Astrocyte (in vitro differentiated cells and primary cell): Measurements from ENCODE around the gene RASSF3. TPM values are rescaled to one million over a fixed set of nuclear protein-coding genes. Genes with fewer than 3 reads are reported as not detected.

Experiments
- DNase-seq: peaks from one replicate; pipeline ENCODE4 v3.0.0-alpha.2; 2010; ENCODE audit warnings: low read depth
- FAIRE-seq: peaks from 2 replicates; lab custom pipeline; 2011; peaks lifted over from hg19 to GRCh38; lab: Jason Lieb, UNC
- H2AFZ ChIP-seq: 2 replicates; pipeline ENCODE4 v1.6.0; 2012; ENCODE audit warnings: low read depth, low read length, inconsistent platforms
- H3K27ac ChIP-seq: 2 replicates; pipeline ENCODE4 v1.5.1; 2011; ENCODE audit warnings: low read depth, low read length, inconsistent platforms
- H3K27me3 ChIP-seq: 2 replicates; pipeline ENCODE4 v1.6.0; 2011; ENCODE audit warnings: low read length, inconsistent platforms; ENCODE audit not compliant: insufficient read depth
- H3K36me3 ChIP-seq: 2 replicates; pipeline ENCODE4 v1.5.1; 2011; ENCODE audit warnings: low read length, inconsistent platforms; ENCODE audit not compliant: insufficient read depth
- H3K4me1 ChIP-seq: 2 replicates; pipeline ENCODE4 v1.5.1; 2011; ENCODE audit warnings: low read length, inconsistent platforms; ENCODE audit not compliant: insufficient read depth
- H3K4me2 ChIP-seq: 2 replicates; pipeline ENCODE4 v1.6.0; 2012; ENCODE audit warnings: low read length, inconsistent platforms
- H3K4me3 ChIP-seq: 2 replicates; pipeline ENCODE4 v1.5.1; 2011; ENCODE audit warnings: low read depth, mild to moderate bottlenecking, low read length, inconsistent platforms; ENCODE audit not compliant: insufficient read depth
- H3K79me2 ChIP-seq: 2 replicates; pipeline ENCODE4 v1.6.0; 2012; ENCODE audit warnings: mild to moderate bottlenecking, low read length, inconsistent platforms; ENCODE audit not compliant: insufficient read depth
- H3K9ac ChIP-seq: 2 replicates; pipeline ENCODE4 v1.6.0; 2012; ENCODE audit warnings: mild to moderate bottlenecking, low read length, inconsistent platforms
- H3K9me3 ChIP-seq: 2 replicates; pipeline ENCODE4 v1.5.1; 2012; ENCODE audit warnings: low read depth, mild to moderate bottlenecking, low read length, inconsistent platforms; ENCODE audit not compliant: insufficient read depth
- H4K20me1 ChIP-seq: 2 replicates; pipeline ENCODE4 v1.6.0; 2012; ENCODE audit warnings: low read length, inconsistent platforms; ENCODE audit not compliant: insufficient read depth
- H3K27ac Mint-ChIP-seq: one replicate; pipeline ENCODE4 v1.8.0; 2021; ENCODE audit warnings: mild to moderate bottlenecking, mixed read lengths; ENCODE audit not compliant: unreplicated experiment
- H3K27me3 Mint-ChIP-seq: one replicate; pipeline ENCODE4 v1.8.0; 2021; ENCODE audit warnings: low read depth, mixed read lengths; ENCODE audit not compliant: unreplicated experiment
- H3K36me3 Mint-ChIP-seq: one replicate; pipeline ENCODE4 v1.8.0; 2021; ENCODE audit warnings: low read depth, mixed read lengths; ENCODE audit not compliant: unreplicated experiment
- H3K4me1 Mint-ChIP-seq: one replicate; pipeline ENCODE4 v1.8.0; 2021; ENCODE audit warnings: low read depth, mixed read lengths; ENCODE audit not compliant: unreplicated experiment
- H3K4me3 Mint-ChIP-seq: one replicate; pipeline ENCODE4 v1.8.0; 2021; ENCODE audit warnings: mild to moderate bottlenecking, moderate library complexity, mixed read lengths; ENCODE audit not compliant: unreplicated experiment
- H3K9me3 Mint-ChIP-seq: one replicate; pipeline ENCODE4 v1.8.0; 2021; ENCODE audit warnings: mild to moderate bottlenecking, mixed read lengths; ENCODE audit not compliant: unreplicated experiment
- EZH2 ChIP-seq: IDR thresholded peaks from 2 replicates; pipeline ENCODE4 v1.6.1; 2012; ENCODE audit warnings: mild to moderate bottlenecking, low read length, inconsistent platforms; ENCODE audit not compliant: insufficient read depth
- total RNA-seq: library from RNA; stranded (reverse); gene quantifications from 2 replicates; pipeline ENCODE4 v1.2.1, GENCODE V29; 2021
- TF ChIP-seq, protein P1 (sequence below): IDR thresholded peaks from 2 replicates; pipeline ENCODE4 v1.5.1; 2011; ENCODE audit warnings: low read depth, mild to moderate bottlenecking, inconsistent platforms, low read length, moderate library complexity; ENCODE audit not compliant: insufficient read depth

RASSF3 gene
- total RNA-seq, 1 donor from 2014 or later, result 18.3 TPM

DNA sequence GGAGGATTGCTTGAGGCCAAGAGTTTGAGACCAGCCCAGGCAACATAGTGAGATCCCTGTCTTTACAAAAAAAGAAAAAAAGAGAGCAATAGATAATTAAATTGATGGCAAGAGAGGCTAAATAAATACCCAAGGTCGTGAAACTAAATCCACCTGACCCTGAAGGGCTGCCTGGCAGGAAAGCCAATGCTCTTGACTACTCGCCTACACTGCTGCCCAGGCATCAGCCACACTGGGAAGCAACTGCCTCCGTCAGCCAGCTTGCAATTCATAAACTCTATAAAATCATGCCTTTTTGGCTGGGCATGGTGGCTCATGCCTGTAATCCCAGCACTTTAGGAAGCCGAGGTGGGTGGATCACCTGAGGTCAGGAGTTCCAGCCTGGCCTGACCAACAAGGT, 31.7 kb upstream of the RASSF3 start:
- TF ChIP-seq, protein P1, sequence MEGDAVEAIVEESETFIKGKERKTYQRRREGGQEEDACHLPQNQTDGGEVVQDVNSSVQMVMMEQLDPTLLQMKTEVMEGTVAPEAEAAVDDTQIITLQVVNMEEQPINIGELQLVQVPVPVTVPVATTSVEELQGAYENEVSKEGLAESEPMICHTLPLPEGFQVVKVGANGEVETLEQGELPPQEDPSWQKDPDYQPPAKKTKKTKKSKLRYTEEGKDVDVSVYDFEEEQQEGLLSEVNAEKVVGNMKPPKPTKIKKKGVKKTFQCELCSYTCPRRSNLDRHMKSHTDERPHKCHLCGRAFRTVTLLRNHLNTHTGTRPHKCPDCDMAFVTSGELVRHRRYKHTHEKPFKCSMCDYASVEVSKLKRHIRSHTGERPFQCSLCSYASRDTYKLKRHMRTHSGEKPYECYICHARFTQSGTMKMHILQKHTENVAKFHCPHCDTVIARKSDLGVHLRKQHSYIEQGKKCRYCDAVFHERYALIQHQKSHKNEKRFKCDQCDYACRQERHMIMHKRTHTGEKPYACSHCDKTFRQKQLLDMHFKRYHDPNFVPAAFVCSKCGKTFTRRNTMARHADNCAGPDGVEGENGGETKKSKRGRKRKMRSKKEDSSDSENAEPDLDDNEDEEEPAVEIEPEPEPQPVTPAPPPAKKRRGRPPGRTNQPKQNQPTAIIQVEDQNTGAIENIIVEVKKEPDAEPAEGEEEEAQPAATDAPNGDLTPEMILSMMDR, result no peak
- no peak for TF ChIP-seq EZH2
- FAIRE-seq (no peak), DNase-seq (no peak)
- no peaks in the 10 kb centered on the region for H3K36me3 ChIP-seq
- no peaks in the 10 kb centered on the region for H3K79me2 ChIP-seq
- H2AFZ ChIP-seq, result no peak overlapping the region
- H3K27me3 ChIP-seq, result peaks cover 9% of the 10 kb centered on the region
- Mint-ChIP-seq H3K4me1 (no peaks in the 10 kb centered on the region), H3K9me3 (peaks cover 13% of the 10 kb centered on the region), H3K27me3 (peaks cover 16% of the 10 kb centered on the region), H3K27ac (no peak overlapping the region), H3K36me3 (no peaks in the 10 kb centered on the region), H3K4me3 (no peak overlapping the region)
- H3K9me3 ChIP-seq, result peaks cover 3% of the 10 kb centered on the region
- H3K4me1 ChIP-seq, result no peaks in the 10 kb centered on the region
- no peak overlapping the region for H3K27ac ChIP-seq
- no peak overlapping the region for H3K4me3 ChIP-seq
- H4K20me1 ChIP-seq, result no peaks in the 10 kb centered on the region
- H3K9ac ChIP-seq, result no peak overlapping the region
- H3K4me2 ChIP-seq, result no peak overlapping the region

DNA sequence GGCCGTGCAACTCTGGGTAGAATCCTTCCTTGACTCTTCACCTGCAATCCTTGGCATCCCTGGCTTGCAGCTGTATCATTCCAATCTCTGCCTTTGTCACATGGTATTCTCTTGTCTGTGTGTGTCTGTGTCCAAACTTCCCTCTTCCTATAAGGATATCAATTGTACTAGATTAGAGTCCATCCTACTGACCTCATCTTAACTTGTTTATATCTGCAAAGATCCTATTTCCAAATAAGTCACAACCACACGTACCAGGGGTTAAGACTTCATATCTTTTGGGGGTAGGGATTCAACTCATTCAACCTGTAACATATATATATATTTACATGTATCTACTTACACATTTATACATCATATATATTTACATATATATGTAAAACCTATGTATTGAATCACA, 29.6 kb upstream of the RASSF3 start:
- H3K4me3 Mint-ChIP-seq, result no peak overlapping the region
- H3K79me2 ChIP-seq, result no peaks in the 10 kb centered on the region
- no peak overlapping the region for H2AFZ ChIP-seq
- no peaks in the 10 kb centered on the region for H4K20me1 ChIP-seq
- TF ChIP-seq EZH2, result no peak
- TF ChIP-seq, protein P1, result no peak
- no peak overlapping the region for H3K27ac Mint-ChIP-seq
- H3K4me3 ChIP-seq, result no peak overlapping the region
- FAIRE-seq (no peak), DNase-seq (no peak)
- no peaks in the 10 kb centered on the region for H3K4me1 ChIP-seq
- no peaks in the 10 kb centered on the region for H3K9me3 ChIP-seq
- H3K27me3 ChIP-seq, result peaks cover 15% of the 10 kb centered on the region
- no peak overlapping the region for H3K9ac ChIP-seq
- no peaks in the 10 kb centered on the region for H3K4me1 Mint-ChIP-seq
- peaks cover 3% of the 10 kb centered on the region for H3K9me3 Mint-ChIP-seq
- H3K27ac ChIP-seq, result no peak overlapping the region
- no peaks in the 10 kb centered on the region for H3K36me3 ChIP-seq
- peaks cover 19% of the 10 kb centered on the region for H3K27me3 Mint-ChIP-seq
- H3K4me2 ChIP-seq, result no peak overlapping the region
- no peaks in the 10 kb centered on the region for H3K36me3 Mint-ChIP-seq

DNA sequence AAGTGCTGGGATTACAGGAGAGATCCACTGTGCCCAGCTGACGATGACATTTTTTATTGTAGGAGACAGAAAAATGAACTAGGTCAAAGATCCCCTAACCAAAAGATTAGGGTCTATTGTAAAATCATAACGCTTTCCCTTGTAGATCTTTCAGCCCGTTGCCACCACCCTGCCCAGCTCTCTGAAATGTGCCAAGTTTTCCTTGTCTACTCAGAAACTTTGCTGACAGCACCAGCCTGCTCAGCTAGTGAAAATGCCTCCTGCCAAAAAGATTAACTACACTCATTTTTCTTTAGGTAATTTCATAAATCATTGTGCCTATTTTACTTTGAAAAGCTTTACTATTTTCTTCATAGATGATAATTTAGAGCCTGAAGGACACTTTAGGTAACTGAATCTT, 28.2 kb upstream of the RASSF3 start:
- no peaks in the 10 kb centered on the region for H3K9me3 Mint-ChIP-seq
- no peak overlapping the region for H3K9ac ChIP-seq
- H3K27ac ChIP-seq, result no peak overlapping the region
- H2AFZ ChIP-seq, result no peak overlapping the region
- no peak for FAIRE-seq
- no peak overlapping the region for H3K4me3 Mint-ChIP-seq
- no peaks in the 10 kb centered on the region for H3K36me3 Mint-ChIP-seq
- peaks cover 19% of the 10 kb centered on the region for H3K27me3 Mint-ChIP-seq
- H4K20me1 ChIP-seq, result no peaks in the 10 kb centered on the region
- no peak overlapping the region for H3K4me3 ChIP-seq
- no peak for DNase-seq
- no peaks in the 10 kb centered on the region for H3K4me1 ChIP-seq
- H3K4me1 Mint-ChIP-seq, result no peaks in the 10 kb centered on the region
- H3K27me3 ChIP-seq, result peaks cover 15% of the 10 kb centered on the region
- no peaks in the 10 kb centered on the region for H3K36me3 ChIP-seq
- H3K4me2 ChIP-seq, result no peak overlapping the region
- TF ChIP-seq, protein P1, result no peak
- no peaks in the 10 kb centered on the region for H3K9me3 ChIP-seq
- H3K79me2 ChIP-seq, result no peaks in the 10 kb centered on the region
- H3K27ac Mint-ChIP-seq, result no peak overlapping the region
